Measurements from ENCODE around the gene ZEB2. TPM values are rescaled to one million over a fixed set of nuclear protein-coding genes. Genes with fewer than 3 reads are reported as not detected.

The ZEB2 gene
- total RNA-seq, 8 experiments from 2014 or later, result 25.8 to 80.4 (median 52.3) TPM

GRCh38 chr2:144496977-144497598 lies 22.8 kb downstream of the ZEB2 start:
- in situ Hi-C loops (cut with MboI; ENCODE audit: low pct_unique_long_range_greater_than_20kb in 2 of 9, low sequenced_read_pairs in 9 of 9, unreplicated experiment in 9 of 9), result no loop called here
- WGBS, 10 experiments, result 86 to 100% (median 97%) methylated on average over 2 to 3 of the region's 3 CpGs; no CpG with 5 or more reads in 3 of the 10 experiments
- Histone ChIP-seq H3K27ac (no peak overlapping the region), H3K4me3 (no peak overlapping the region), H3K4me1 (replicated peaks in 1 of 2) (peaks cover 33 to 39% of the 10 kb centered on the region in 2 donors)
- no peak for ATAC-seq (replicated peaks in 6 of 8)

GRCh38 chr2:144496092-144496976 lies 23.6 kb downstream of the ZEB2 start:
- H3K4me3 ChIP-seq, result no peak overlapping the region
- no peak for ATAC-seq (replicated peaks in 6 of 8)
- in situ Hi-C loops (cut with MboI; ENCODE audit: low pct_unique_long_range_greater_than_20kb in 2 of 9, low sequenced_read_pairs in 9 of 9, unreplicated experiment in 9 of 9), result no loop called here
- no peak overlapping the region for H3K27ac ChIP-seq
- WGBS, 10 experiments, result 15 to 100% (median 88%) methylated on average over 1 to 10 of the region's 10 CpGs
- H3K4me1 ChIP-seq (replicated peaks in 1 of 2), result peaks cover 28 to 39% of the 10 kb centered on the region in 2 donors

DNA sequence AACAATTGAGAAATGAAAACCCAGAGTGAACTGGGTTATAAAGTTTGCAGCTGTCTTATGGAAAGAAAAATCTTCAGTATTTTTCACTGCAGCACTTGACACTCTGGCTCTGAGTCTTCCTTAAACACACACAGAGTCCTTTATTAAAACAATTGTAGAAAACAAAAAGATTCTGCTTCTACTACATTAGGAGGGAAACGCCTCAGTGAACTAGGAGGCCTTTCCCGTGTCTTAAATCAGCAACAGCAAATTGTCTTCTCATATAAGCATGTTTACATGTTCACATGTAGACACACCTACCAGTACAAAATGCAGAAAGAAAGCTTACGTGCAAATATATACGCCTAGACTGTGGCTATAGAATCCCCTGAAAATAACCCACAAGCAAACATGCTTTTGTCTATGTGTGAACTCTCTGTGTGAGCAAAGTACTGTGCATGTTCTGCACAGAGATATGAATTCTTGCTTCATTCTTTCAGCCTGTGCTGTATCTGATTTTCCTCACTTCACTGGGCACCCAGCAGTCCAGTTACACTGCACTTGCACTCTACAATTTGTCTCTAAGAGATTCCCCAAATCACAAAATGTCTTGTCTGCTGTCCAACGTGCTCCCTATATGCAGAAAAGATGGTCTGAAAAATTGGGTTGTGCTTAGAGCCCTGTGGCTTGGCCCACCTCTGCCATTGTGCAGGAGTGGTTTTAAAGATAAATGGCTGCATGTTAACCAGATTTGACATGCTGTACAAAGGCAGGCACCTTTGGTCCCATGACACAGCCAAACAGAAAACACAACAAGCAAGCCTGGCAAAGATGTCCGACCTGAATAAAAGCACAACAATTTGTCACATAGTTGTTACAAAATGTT lies 24.5 kb downstream of the ZEB2 start:
- 13 to 93% (median 60%) methylated on average over 1 to 6 of the region's 6 CpGs; no CpG with 5 or more reads in 1 of the 10 experiments for WGBS, 10 experiments
- in situ Hi-C loops (cut with MboI; ENCODE audit: low pct_unique_long_range_greater_than_20kb in 2 of 9, low sequenced_read_pairs in 9 of 9, unreplicated experiment in 9 of 9), result no loop called here
- Histone ChIP-seq H3K27ac (no peak overlapping the region), H3K4me1 (replicated peaks in 1 of 2) (peaks cover 25 to 31% of the 10 kb centered on the region in 2 donors), H3K4me3 (no peak overlapping the region)
- ATAC-seq (replicated peaks in 6 of 8), result peak; percentile 29 to 66 (median 55)

GRCh38 chr2:144493027-144493809 lies 26.7 kb downstream of the ZEB2 start:
- H3K27ac ChIP-seq, result no peak overlapping the region
- no peak overlapping the region for H3K4me3 ChIP-seq
- in situ Hi-C loops (cut with MboI; ENCODE audit: low pct_unique_long_range_greater_than_20kb in 2 of 9, low sequenced_read_pairs in 9 of 9, unreplicated experiment in 9 of 9), result no loop called here
- 65 to 98% (median 92%) methylated on average over 2 to 8 of the region's 8 CpGs for WGBS, 10 experiments
- no peak for ATAC-seq (replicated peaks in 6 of 8)
- H3K4me1 ChIP-seq (replicated peaks in 1 of 2), result peaks cover 29 to 41% of the 10 kb centered on the region in 2 donors

DNA sequence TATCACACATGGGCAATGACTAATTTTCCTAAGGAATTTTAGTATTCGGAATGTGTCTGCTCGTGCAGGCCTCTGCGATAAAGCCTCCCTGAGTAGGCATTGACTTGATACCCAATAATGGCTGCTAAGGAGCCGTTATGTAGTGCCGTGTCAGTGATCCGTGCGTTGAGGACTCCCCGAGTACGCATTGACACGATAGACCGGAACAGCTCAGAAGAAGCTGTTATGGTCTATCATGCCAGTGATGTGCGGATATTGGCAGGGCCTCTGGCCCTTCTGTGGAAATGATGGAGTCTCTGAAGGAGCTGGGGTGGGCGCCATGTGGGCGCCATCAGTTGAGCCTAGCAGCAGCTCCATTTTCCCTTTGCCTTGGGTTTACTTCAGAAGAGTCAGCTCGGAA lies 29.1 kb downstream of the ZEB2 start:
- H3K4me3 ChIP-seq, result no peak overlapping the region
- WGBS, 10 experiments, result 79 to 100% (median 92%) methylated on average over 2 to 10 of the region's 15 CpGs; no CpG with 5 or more reads in 2 of the 10 experiments
- in situ Hi-C loops (cut with MboI; ENCODE audit: low pct_unique_long_range_greater_than_20kb in 2 of 9, low sequenced_read_pairs in 9 of 9, unreplicated experiment in 9 of 9), result no loop called here
- no peak overlapping the region for H3K27ac ChIP-seq
- no peak for ATAC-seq (replicated peaks in 6 of 8)
- H3K4me1 ChIP-seq (replicated peaks in 1 of 2), result peaks cover 26 to 37% of the 10 kb centered on the region in 2 donors

GRCh38 chr2:144490017-144490416 lies 29.9 kb downstream of the ZEB2 start:
- Histone ChIP-seq H3K4me1 (replicated peaks in 1 of 2) (peaks cover 18 to 29% of the 10 kb centered on the region in 2 donors), H3K27ac (no peak overlapping the region), H3K4me3 (no peak overlapping the region)
- in situ Hi-C loops (cut with MboI; ENCODE audit: low pct_unique_long_range_greater_than_20kb in 2 of 9, low sequenced_read_pairs in 9 of 9, unreplicated experiment in 9 of 9), result no loop called here
- no peak for ATAC-seq (replicated peaks in 6 of 8)

- in situ Hi-C loops (cut with MboI; ENCODE audit: low pct_unique_long_range_greater_than_20kb in 2 of 9, low sequenced_read_pairs in 9 of 9, unreplicated experiment in 9 of 9), result no loop called here
- no peak overlapping the region for H3K27ac ChIP-seq
These were observed 30.5 kb downstream of the ZEB2 start for GRCh38 chr2:144489315-144489916.

GRCh38 chr2:144484201-144484948 lies 35.5 kb downstream of the ZEB2 start:
- peaks cover 20 to 21% of the 10 kb centered on the region in 2 donors for H3K4me1 ChIP-seq (replicated peaks in 1 of 2)
- in situ Hi-C loops (cut with MboI; ENCODE audit: low pct_unique_long_range_greater_than_20kb in 2 of 9, low sequenced_read_pairs in 9 of 9, unreplicated experiment in 9 of 9), result no loop called here
- peak in 1 of 8 experiments; percentile 53 for ATAC-seq (replicated peaks in 6 of 8)
- H3K27ac ChIP-seq, result no peak overlapping the region
- WGBS, 10 experiments, result 31 to 100% (median 89%) methylated on average over 1 to 5 of the region's 5 CpGs; no CpG with 5 or more reads in 2 of the 10 experiments
- H3K4me3 ChIP-seq, result no peak overlapping the region

More at GRCh38 chr2:144489315-144489916, 30.5 kb downstream of the ZEB2 start:
- 20 to 100% (median 79%) methylated on average over 1 to 10 of the region's 10 CpGs; no CpG with 5 or more reads in 1 of the 10 experiments for WGBS, 10 experiments
- Histone ChIP-seq H3K4me1 (replicated peaks in 1 of 2) (peaks cover 12 to 24% of the 10 kb centered on the region in 2 donors), H3K4me3 (no peak overlapping the region)
- ATAC-seq (replicated peaks in 6 of 8), result no peak

DNA sequence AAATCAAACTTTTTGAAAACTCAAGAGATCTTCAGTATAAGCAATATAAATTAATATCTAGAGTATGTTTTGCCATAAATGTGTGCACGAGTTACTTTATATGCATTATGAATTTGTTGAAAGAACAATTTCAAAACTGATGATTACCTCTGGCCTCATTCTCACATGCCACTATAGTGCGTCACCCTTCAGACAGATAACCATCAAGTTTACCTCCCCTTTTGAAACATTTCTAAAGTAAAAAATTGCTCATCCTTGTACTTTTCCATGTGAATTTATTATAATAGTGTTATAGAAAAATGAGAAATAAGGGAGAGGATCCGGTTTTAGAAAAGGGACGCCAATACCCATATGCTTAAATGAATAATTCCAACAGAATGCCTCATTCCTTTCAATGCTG lies 38.3 kb downstream of the ZEB2 start:
- no peak for ATAC-seq (replicated peaks in 6 of 8)
- H3K4me1 ChIP-seq (replicated peaks in 1 of 2), result peaks cover 17 to 22% of the 10 kb centered on the region in 2 donors
- 75 to 100% (median 91%) methylated on average over 1 to 4 of the region's 4 CpGs for WGBS, 10 experiments
- no peak overlapping the region for H3K27ac ChIP-seq
- in situ Hi-C loops (cut with MboI; ENCODE audit: low pct_unique_long_range_greater_than_20kb in 2 of 9, low sequenced_read_pairs in 9 of 9, unreplicated experiment in 9 of 9), result no loop called here
- no peak overlapping the region for H3K4me3 ChIP-seq

DNA sequence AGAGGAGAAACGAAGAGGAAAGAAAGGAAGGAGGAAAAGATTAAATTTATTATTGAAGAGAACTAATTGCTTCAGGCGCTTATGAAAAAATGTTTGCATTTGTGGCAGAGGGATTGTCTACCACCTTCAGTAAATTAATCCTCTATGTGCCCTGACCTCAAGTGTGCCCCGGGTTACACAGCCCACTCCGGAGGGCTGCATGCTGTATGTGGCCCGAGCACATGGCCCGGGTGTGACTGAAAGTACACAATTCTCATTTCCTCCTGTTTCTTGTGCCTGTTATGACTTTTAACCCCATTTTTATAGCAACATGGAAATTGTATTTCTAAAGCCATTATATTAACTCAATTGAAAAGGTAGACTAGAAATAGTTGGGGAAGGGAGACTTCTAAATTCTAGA lies 38.8 kb downstream of the ZEB2 start:
- WGBS, 10 experiments, result 34 to 86% (median 73%) methylated on average over 1 to 6 of the region's 6 CpGs
- H3K4me3 ChIP-seq, result no peak overlapping the region
- ATAC-seq (replicated peaks in 6 of 8), result no peak
- in situ Hi-C loops (cut with MboI; ENCODE audit: low pct_unique_long_range_greater_than_20kb in 2 of 9, low sequenced_read_pairs in 9 of 9, unreplicated experiment in 9 of 9), result no loop called here
- peaks cover 17 to 22% of the 10 kb centered on the region in 2 donors for H3K4me1 ChIP-seq (replicated peaks in 1 of 2)
- H3K27ac ChIP-seq, result no peak overlapping the region

- ATAC-seq (replicated peaks in 6 of 8), result peak in 6 of 8 experiments; percentile 37 to 87 (median 60)
- Histone ChIP-seq H3K27ac (no peak overlapping the region), H3K4me1 (replicated peaks in 1 of 2) (peaks cover 17 to 22% of the 10 kb centered on the region in 2 donors), H3K4me3 (no peak overlapping the region)
- in situ Hi-C loops (cut with MboI; ENCODE audit: low pct_unique_long_range_greater_than_20kb in 2 of 9, low sequenced_read_pairs in 9 of 9, unreplicated experiment in 9 of 9), result no loop called here
- 60 to 100% (median 89%) methylated on average over 1 of the region's 1 CpG; no CpG with 5 or more reads in 2 of the 10 experiments for WGBS, 10 experiments
These were observed 39.6 kb downstream of the ZEB2 start for GRCh38 chr2:144480285-144480684.

Measured in motor neuron (in vitro differentiated cells).